HG02759 (cell line): Measurements from ENCODE around the gene AOPEP.

ENCODE experiments used
- ATAC-seq: cut with Tn5 transposase; IDR thresholded peaks from one replicate; pipeline ENCODE4 v1.9.1; 2021; ENCODE audit warnings: mild to moderate bottlenecking, moderate library complexity; ENCODE audit not compliant: unreplicated experiment

The AOPEP gene

DNA sequence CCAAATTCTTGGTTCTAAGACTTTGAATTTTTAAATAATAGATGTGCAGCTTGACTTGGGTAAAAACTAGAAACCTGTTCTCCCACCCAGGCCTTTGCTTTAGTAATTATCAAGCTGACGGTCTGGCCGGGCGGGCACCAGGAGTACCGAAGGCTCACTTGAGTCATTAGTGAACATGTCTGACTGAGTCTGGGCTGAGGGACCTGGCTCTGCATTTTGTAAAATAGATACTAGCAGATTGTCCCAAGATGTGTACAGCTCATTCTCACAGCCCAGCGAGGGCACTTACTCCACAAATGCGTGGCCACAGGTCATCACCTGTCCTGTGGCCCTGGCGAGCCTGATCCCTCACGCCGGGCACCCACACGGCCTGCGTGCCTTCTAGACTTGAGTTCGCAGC, 374.8 kb downstream of the AOPEP start:
- ATAC-seq: no peak

DNA sequence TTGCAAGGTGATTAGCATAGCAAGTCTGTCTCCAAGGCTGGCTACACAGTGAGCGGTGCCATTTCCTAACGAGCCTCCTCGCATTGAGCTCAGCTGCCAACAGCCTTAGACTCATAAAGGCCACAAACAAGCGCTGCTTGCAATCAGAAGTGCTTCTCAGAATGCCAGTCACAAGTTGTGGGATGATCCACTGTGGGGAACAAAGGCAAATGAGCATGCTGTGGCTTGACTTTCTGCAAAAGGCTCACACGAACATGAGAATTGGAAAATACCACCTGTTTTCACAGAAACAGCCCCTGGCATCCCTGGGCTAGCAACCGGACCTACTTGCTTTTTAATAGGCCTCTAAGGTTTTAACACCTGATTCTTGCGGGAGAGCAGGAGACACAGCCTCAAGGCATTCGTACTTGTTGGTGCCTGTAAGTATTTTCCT, 375.5 kb downstream of the AOPEP start:
- ATAC-seq: no peak

DNA sequence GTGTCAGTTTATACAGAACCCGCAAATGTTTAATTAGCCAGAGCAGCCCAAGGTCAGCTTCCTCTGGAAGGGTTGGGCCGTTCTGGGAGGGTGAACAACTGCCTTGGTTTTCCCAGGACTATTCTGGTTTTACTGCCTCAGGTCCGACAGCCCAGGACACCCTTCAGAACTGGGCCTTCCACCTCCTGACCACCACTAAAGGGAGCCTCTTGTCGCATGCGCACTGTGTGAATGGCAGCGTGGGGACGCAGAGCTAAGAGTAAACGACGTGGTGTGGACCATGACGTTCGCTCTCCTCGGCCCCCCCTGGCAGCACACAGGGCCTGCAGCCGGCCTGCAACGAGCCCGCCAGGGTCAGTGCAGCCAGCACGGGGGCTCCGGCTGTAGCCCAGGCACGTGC, 376.1 kb downstream of the AOPEP start:
- no peak for ATAC-seq

DNA sequence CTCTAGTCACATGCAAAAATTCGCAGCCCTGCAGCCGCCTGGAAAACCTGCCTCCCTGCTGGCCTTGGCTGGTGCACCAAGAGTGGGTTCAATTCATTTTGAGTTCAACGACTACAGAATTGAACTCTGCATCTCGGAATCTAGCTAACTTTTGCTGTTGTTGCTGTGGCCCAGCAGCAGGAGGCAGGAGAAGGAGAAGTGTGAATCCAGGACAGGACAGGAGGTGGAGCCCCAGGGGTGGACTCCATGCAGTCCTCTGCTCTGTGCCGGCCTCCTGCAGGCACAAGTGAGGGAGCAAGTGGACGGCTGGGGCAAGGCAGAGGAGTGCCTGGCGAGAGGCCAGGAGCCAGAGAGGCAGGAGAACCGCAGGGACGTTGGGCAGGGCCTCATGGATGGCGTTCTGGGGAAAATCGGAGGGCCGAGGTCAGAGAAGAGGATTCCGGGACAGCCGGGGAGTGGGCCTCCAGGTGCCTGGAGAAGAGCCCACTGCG, 376.8 kb downstream of the AOPEP start:
- no peak for ATAC-seq

DNA sequence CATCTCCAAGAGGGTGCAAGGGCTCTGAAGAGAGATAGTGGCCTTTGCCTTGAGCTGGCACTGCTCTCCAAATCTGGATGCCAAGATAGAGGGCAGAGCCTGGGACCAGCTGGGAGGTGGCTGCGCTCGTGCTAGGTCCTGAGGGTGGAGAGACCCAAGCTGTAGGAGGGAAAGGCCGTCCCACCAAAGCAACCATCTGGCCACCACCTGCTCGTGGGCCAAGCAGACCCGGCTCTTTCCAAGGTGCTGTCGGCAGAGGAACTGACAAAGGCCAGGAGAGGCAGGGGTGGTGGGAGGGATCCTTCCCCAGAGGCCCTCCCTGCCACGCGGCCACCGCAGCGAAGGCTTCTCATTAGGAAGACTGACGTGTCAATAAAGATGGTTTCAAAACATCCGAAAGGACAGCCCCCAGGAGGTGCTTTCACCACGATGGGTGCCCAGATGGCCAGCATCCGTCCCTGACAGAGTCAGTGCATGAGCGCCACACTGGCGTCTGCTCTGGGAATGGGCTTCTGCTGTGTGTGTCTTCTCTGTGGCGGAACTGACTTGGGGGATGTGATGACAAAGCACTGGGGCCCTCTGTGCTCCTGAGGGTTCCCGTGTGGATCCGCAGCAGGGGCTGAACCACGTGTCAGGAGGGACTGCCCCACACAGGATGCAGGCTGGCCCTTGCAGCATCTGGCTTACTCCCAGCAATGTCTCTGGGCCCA, 377.5 kb downstream of the AOPEP start:
- no peak for ATAC-seq

DNA sequence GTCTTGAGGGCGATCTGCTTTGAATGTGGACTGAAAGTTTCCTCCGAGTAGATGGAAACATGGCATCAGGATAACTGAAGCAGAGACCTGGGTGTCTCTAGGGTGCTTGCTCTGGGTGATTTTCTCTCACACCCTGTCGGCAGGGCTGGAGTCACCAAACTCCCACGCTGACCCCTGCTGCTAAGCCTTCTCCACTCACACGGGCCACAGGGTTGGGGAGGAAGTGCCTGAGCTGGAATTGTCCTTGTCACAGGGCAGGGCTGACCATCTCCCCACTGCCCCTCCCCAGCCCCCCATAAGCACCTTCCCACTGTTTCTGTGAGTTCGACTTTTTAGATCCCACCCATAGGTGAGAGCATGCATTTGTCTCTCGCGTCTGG, 378.1 kb downstream of the AOPEP start:
- ATAC-seq: no peak

DNA sequence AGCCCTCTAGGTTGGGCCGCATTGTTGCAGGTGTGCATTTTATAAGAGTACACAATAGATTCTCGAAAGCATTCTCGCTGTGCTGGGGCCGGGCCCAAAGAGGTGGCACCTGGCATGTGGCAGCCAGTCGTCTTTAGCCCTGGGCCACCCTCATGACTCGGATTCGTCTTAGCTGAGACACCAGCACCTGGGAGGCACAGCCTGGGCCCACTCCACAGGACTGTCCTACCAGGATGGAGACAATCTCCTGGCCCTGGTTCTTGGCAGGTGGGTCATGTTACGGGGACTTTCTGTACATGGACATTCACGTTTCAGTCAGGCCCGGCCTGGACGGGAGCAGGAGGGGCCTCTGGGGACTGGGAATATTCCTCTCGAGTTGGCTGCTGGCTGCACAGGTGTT, 378.5 kb downstream of the AOPEP start:
- ATAC-seq: no peak

DNA sequence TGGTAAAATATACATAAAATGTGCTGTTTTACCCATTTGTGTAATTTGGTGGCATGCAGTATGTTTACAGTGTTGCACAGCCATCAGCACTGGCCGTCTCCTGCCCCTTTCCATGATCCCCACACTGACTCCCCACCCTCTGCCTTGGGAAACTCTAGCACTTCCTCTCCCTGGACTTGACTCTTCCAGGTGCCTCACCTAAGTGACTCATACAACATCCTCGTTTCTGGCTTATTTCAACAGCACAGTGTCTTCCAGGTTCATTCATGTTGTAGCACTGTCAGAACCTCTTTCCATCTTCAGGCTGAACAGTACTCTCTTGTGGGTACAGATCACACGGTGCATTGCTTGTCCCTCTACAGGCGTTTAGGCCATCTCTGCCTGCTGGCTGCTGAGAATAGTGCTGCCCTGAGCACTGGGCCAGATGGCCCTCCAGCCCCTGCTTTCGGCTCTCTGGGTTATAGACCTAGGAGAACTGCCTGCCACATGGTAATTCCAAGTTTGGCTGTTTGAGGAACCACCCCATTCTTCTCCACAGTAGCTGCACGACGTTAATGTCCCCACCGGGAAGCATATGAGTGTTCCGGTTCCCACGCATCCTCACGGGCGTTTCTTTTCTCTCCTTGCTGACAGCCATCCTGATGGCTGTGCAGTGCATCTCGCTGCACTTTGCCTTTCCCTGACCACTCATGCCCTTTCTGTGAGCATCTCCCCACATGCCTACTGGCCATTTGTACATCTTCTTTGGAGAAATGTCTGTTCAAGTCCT, 379.2 kb downstream of the AOPEP start:
- no peak for ATAC-seq

DNA sequence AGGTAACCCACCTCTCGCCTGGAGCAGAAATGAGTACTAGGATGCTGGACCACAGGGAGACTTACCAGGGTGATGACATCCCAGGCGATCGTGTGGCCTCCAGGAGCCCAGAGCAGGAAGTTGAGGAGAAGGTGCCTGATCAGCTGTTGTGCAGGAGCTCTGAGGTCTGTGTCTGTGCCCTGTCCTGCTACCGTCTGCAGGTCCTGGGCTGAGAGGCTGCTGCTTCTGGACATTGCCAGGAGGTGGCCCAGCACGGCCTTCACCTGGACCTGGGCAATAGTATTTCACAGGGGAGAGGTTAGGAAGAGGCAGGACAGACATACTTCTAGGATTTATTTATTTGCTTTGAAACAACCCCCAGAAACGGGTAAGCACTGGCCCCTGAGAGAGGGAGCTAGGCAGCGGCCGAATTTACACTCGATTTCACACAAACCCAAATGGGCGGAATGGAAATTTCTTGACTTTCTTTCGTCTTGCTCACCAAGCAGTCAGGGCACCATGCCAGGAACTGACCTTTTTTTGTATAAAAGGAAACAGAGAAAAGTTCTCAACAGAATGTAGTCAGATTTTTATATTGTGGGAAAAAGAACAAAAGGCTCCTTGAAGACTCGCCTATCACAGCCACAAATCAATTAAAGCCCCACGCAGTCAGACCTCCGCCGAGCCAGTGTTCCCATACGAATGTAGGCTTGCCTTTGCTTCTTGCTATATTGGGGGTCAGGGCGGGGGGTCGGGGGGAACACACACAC, 380.7 kb downstream of the AOPEP start:
- no peak for ATAC-seq

DNA sequence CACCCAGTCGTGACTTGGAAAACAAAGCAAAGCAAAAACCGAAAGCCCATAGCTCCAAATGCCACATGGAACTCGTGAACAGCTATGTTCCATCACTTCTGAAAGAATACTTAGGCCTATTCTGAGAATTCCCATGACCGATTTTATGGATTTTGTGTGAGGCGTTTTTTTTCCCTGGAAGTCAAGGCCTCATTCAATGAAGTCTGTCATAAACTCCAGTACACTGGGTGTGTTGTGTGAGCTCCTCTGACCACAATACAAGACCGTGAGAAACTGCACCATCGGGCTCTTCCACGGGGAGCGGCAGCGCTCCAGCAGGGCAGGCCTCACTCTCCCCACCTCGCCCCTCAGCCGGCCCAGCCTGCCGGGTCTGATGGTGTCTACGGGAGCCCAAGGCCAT, 381.5 kb downstream of the AOPEP start:
- no peak for ATAC-seq

DNA sequence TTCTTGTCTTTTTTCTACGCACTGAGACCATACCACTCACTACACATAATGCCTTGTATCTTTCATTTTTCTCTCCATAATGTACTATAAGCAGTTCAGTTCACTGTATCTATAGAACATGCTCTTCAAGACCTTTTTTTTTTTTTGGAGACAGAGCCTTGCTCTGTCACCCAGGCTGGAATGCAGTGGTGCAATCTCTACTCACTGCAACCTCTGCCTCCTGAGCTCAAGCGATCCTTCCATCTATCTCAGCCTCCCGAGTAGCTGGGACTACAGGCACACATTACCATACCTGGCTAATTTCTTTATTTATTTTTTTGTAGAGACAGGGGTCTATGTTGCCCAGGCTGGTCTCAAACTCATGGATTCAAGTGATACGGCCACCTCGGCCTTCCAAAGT, 382.3 kb downstream of the AOPEP start:
- ATAC-seq: no peak

DNA sequence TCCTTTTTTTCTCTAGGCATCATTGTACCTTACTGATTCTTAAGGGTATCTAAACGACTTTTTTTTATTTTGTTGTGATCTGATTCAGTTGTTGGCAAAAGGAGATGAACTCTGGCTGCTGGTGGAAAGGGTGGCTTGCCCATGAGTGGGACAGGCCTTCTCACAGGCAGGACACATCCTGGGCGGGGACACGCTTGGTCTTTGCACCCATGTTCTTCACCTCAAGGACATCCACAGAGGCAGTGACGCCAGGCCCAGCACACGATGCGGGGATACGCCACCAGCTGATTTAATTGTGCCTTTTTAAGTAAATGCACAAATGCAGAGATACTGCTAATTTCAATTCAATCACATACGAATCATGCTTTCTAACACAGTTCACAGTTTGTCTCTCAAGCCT, 383.0 kb downstream of the AOPEP start:
- no peak for ATAC-seq

DNA sequence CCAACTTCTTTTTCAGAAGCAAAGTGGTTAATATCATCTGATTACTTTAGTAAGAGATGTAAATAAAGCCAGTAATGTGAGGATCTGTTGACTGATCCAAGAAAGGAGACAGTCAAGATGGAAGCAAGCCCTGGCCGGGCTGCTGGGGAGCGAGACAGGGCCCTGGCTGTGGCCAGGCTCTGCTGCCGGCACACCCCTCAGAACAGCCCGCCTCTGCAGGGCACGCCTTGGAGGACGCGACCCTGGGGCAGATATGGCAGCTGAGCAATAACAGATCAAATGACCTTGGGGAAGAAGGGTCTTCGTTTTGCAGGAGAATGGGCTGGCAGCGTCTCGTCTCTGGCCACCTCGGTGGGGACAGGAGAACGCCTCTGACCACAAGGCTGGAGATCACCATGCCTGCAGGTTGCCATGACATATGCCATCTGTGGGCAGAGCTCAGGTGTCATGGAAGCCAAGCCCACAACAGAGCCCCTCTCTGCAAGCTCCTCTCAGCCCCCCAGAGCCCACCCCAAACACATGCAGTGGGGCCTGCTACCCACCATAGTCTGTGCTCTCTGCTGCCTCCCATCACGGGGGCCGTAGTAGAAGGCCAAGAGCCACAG, 384.5 kb downstream of the AOPEP start:
- no peak for ATAC-seq

DNA sequence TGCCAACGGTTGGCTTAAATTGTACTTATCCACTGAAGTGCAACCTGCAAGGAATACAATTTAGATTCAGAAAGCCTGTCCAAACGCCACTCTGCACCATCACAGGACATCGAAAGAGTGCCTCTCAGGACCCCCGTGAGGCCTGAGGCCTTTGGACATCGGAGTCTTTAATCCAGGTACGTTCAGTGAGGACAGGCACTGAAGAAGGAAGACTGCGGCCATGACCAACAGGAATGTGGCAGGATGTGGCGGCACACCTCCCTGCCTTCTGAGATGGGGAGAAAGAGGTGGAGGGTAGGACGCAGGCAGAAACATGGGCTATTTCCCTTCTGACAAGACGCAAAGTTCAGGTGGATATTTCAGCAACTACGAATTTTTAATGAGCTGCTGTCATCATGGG, 385.2 kb downstream of the AOPEP start:
- no peak for ATAC-seq

DNA sequence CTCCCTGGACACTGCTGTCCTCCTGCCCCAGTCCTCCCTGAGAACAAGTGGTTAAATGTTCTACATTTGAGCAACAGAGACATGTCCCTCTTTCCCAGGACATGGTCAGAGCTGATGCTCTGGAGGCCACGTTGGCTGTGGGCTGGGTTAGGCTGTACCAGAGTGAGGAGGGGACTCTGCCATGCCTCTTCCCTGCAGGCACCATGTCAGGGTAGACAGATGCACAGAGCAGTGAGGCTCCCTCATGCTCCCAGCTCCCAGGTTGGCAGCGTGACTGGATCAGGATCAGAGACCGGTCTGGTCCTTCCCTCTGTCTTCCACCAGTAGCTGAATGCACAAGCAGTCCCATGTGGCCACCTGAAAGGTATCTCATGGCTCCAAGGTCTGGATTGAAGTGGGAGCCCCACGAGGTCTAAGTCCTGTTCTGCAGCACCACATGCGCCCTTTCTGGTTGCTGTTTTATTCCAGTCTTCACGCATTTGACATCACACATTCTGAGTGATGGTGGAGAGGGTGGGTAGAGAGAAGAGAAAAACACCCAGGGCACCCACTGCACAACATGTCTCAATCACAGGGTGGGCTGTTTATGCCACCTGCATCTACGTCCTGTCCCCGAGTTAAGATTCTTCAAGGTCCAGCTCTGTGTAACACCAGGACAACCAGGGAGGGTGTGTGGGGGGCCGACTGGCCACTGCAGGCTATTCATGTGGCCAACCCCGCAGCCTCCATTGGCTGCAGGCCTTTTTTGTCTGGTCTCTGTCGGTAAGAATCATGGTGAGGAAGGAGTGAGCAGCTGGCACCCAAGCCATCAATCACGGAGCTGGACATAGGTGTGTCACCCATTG, 386.2 kb downstream of the AOPEP start:
- ATAC-seq: no peak

DNA sequence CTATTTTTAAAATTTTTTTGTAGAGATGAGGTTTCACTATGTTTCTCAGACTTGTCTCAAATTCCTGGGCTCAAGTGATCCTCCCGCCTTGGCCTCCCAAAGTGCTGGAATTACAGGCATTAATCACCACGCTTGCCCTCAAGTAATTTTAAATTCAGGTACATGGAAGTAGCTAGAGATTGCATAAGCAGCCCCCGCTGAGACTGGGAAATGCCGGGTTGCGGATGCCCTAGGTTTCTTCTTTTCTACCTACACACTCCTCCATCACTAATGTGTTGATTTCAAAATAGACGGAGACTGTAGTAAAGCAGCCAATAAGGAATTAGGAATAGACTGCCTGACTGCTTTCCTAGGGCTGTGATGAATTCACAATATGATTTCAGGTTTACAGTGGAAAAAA, 388.6 kb downstream of the AOPEP start:
- no peak for ATAC-seq

DNA sequence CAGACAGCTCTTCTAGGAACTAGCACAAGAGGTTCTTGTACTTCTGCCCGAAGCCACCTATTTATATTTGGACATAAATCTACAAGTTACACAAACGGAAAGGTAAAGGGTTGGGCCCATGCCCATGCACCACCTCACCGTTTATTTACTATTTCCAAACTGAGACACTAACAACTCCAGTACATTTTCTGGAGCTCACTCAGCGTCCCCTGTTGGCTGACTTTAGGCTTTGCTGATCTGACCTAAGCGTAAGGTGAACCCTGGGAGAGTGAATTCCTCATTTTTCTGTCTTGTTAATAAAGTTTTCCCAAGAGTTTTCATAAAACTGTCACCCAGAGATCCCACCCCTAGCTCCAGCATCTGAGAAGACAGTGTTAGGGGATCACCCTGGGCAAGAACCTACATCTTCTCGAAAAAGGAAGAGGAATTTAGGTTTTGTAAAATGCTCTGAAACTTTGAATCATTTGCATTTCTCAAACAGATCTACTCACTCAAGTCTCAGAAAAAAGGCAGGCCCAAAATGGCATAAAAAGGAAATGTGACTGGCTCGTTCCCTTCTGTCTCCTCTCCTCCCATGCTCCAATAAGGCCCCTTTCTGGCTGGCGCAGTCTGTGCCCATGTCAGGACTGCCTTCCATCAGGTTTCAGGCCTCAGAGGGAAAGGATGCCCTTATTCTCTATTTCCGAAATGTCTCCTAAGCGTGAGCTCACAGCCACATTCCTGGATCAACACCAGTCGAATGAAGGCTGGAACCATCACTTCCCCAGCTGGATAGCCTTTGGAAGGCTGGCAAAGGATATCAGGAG, 389.7 kb downstream of the AOPEP start:
- ATAC-seq: no peak

DNA sequence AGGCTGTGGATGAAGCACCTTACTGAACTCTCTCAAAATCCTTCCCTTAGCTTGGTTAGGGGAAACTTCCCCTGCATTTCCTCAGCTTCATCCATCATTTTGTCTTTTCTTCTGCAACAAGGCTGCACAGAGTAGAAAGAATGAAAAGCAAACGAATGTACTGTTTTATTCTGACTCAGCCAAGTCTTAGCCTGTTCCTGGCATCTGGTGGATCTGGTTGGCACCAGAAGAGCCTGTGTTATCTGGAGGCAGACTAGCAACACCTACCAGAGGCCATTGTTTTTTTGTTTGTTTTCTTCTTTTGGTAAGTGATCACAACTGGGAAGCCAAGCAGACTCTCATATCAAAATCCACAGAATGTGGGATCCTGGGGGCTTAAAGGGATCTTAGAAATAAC, 390.3 kb downstream of the AOPEP start:
- ATAC-seq: no peak

DNA sequence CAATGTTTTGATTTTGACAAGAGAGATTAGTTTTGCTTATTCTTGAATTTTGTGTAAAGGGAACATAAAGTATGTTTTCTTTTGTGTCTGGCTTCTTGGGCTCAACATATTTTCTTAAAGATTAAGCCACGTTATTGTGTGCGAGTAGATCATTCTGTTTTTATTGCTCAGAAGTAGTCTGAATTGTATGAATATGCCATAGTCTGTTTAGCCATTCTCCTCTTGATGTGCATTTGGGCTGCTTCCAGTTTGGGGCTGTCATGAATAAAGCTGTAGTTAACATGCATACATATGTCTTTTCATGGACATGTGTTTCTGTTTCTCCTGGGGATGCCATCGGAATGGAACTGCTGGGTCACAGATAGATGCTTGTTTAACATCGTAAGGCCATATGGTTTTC, 392.1 kb downstream of the AOPEP start:
- ATAC-seq: no peak
